Activated CD8-positive, alpha-beta memory T cell treated with anti-CD3 and anti-CD28 coated beads for 24 hours (primary cell): ENCODE data around the gene CPEB4.

Source experiments
- DNase-seq: peaks from one replicate; pipeline ENCODE4 v3.0.0-alpha.2; 2020

The CPEB4 gene

DNA sequence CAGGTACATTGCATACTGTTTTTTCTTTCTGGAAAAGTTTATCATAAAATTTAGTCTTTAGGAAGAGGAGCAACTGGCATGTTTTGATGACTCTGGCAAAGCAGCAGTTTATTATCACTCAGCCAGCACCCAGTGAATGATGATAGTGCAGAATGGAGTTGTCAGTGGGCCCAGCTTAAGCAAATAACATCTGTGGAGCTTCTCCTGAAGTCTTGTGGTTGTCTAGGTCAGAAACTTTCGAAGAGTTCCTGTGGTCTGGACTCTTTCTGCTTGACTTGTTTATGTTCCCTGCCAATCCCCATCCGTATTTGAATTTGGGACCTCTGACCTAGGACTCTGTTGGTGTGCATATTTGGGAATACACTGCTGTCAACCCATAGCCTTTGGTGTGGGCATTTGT, 62.7 kb downstream of the CPEB4 start:
- no peak for DNase-seq

DNA sequence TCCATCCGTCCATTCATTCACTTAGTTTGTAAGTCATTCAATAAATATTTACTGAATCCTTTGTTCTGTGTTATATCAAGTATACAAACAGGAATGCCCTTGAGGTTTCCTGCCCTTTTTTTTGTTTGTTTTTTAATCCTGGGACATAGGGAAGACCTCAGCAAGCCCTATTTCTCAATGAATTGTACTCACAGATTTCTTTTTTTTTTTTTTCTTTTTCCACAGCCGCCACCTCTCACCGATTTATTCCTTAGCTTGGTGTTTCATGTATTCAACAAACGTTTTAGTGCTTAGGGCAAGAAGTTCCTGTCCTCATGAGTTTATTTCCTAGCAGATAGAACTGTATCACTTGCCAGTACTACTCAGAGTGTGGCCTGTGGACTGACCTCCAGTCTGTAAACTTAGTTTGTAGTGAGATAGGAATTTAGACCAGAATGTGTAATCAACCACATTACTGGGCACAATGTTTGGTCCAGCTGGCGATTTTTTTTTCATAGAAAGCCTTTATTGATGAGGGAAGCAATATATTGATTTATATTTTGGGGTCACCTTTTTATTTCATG, 65.5 kb downstream of the CPEB4 start:
- DNase-seq: no peak

DNA sequence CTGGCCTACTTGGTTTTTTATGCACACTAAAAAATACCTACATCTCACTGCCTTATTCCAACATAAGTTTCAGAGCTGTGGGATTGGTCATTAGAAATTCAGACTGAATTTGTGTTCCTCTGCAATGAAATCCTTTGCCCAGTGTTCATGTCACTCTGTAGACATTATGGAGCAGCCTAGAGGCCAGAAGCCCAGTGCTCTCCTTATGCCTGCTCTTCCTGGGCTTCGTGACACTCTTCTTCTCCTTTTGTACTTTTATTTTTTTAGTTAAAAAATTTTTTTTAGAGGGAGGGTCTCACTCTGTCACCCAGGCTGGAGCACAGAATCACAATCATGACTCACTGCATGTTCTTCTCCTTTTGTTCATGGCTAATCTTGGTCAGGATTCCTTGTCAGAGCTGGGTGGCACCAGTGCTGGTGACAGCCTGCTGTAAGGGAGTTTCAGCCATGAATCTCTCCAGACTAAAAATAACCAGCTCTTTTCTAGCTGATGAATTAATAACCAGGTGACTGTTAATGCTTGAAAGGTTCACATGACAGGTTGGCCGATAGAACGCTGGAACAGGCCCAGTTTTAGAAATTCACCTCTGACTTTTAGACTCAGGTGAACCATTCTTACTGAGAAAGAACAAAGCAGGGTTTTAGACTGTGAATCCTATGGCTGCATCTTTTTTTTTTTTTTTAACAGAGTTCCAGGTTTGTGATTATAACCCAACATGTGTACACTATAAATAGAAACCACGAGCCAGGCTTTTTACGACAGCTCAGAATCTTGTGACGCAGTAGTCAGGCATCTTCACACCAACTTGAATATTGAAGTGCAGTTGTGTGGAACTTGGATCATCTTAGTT, 66.7 kb downstream of the CPEB4 start:
- no peak for DNase-seq

DNA sequence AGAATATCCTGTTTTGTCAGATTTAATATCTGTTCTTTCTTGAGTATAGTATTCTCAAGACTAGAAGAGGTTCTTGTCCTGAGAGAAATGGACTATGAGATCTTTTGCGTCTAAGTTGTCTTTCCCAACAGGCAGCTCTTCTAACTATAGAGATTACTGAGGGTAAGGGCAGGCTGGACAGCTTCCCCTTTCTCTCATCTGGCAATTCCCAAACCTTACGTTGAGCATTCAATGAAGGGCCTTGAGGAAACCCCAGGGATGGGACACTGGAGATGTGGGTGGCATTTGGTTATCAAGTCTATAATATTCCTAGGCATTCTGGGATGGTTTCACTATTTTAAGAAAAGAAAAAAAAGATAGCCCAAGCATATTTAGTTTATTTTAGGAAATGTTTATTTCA, 72.8 kb downstream of the CPEB4 start:
- DNase-seq: no peak

DNA sequence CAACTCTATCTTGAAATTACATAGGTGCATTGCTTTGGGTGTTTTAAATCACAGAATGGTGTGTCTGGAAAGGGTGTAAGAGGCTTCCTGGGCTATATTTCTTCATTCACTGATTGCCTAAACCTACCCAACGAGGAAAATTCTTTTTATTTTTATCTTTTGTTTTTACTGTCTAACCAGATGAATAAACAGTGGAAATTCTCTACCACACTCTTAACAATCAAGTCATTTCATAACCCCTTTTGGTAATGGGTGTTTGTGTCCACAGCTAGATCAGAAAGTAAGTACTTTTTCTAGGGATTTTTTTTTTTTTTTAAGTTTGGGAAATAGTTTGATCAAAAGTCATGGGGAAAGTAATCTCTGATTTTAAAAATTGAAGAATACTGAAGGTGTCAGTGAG, 73.3 kb downstream of the CPEB4 start:
- DNase-seq: no peak

DNA sequence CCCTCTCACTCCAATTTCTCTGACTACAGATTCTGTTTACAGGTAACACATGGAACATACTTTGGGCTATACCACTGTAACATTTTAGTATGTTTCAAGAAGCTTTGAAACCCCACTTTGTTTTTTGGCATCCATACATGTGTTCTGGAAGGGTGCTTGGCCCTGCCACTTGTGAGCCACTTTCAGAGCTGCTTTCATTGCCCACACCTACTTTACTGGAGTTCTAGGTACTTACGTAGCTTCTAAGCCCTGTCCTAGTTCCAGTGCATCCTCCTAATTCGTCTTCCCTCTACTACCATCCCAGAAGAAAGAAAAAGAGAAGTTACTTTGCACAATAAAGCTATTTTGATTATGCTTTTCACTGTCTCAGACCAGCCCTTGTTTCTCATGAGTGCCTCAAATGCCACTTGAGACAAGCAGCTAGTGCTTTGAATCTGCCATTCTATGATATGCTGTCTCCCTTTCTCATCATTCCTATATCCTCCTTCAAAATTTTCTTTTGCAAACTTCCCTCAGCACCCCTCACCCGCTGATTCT, 74.4 kb downstream of the CPEB4 start:
- DNase-seq: no peak

DNA sequence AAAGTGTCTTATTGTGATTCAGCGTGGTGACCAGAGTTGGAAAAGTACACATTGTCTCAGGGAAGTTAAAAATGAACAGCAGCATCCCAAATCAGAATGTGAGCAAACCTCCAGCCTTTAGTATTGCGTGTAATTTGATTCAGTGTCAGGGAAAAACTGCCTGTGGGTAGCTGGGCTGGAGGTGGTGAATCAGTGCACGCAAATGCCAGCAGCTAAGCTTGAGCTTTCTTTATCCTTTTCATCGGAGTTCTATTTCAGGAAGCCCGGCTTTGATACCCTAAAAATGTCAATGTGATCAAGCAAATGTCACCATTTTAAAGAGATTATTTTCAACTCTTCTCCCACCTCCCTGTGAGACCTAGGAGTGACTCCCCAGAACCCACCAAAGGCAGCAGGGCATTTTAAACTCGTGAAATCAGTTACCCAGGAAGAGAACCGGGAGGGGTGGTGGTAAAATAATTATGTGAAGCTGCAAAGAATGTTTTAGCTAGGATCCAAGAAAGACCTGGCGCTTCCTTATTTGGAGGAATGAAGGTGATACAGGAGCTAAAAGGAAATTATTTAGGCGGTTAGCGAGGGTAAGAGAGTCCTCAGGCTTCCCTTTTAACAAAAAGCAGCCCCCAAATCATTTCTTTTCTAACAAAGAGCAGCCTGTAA, 75.2 kb downstream of the CPEB4 start:
- DNase-seq: no peak

DNA sequence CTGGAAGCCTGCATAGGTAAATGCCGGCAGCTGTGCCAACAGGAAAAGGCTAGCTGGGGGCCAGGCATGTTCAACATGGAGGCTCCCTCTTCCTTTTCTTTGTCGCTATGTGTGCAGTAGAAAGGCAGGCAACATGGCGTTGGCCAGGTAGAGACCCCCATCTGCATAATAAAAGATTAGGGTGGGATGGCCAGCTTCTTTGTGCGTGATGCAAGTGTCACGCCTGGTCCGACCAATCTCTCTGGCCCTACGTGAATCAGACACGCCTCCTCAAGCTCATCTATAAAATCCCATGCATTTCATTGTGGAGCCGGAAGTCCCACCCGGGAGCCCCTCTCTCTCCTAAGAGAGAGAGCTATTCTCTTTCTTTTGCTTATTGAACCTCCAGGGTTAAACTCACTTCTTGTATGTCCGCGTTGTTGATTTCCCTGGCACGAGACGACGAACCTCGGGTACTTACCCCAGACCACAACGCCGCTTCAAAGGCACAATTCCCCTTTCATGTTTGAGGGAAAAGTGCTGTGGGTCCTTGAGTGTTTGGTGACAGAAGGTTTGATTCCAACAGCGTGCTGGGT, 75.8 kb downstream of the CPEB4 start:
- no peak for DNase-seq

DNA sequence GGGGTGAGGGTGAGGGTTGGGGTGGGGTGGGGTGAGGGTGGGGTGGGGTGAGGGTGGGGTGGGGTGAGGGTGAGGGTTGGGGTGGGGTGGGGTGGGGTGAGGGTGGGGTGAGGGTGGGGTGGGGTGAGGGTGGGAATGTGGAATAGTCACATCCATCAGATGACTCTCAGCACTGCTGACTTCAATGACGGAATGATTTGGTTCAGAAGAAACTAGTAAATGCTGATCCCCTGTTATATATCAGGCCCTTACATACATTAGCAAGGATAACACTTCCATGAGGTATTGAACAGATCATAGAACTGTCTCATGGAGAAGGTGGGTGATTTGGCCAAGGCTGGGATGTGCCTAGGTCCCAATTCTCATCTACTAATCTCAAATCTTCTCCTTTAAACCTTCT, 76.4 kb downstream of the CPEB4 start:
- DNase-seq: no peak

DNA sequence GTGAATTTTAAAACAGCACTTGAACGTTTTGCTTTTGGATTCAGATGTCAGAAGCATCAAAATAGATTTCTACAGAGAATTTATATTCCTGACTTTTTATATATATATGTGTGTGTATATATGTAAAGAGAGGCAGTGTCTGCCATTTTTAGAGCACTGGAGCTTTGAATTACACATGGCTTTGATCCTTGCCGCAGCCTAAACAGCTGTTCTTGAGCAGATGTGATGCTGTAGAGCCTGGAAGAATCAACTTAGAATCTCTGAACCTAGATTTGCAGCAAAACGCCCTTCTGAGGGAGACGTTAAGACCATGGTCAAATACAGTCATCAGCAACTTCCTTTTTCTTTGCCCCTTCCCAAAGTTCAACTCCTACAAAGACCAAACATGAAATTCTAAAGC, 79.1 kb downstream of the CPEB4 start:
- DNase-seq: no peak

DNA sequence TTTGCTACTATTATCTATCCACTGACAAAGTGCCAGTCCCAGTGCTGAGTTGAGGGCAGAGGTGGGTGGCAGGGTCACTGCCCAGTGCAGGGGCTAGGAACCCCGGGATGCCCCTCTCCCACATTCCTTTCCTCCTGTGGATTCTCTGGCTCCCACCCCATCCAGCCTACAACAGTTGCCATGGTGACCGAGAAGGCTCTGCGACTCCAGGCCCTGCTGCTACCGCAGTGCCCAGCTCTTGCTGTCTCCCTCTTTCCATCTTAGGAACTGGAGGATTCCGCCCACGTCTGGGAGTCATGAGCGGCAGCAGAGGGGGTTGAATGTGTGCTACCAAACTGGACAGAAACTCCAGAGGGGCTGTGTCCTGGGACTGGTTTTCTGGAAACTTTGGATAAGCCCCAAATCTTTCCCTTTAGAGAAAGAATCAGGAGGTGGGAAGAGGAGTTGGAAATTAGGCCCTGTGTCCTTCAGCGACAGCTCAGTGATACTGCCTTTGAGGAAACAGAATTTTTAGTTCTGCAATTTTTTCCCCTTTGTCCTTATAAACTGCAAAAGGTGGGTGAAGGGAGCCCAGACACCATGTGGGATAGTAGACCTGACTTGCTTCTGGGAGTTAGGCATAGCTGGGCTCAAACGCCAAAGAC, 80.1 kb downstream of the CPEB4 start:
- no peak for DNase-seq

DNA sequence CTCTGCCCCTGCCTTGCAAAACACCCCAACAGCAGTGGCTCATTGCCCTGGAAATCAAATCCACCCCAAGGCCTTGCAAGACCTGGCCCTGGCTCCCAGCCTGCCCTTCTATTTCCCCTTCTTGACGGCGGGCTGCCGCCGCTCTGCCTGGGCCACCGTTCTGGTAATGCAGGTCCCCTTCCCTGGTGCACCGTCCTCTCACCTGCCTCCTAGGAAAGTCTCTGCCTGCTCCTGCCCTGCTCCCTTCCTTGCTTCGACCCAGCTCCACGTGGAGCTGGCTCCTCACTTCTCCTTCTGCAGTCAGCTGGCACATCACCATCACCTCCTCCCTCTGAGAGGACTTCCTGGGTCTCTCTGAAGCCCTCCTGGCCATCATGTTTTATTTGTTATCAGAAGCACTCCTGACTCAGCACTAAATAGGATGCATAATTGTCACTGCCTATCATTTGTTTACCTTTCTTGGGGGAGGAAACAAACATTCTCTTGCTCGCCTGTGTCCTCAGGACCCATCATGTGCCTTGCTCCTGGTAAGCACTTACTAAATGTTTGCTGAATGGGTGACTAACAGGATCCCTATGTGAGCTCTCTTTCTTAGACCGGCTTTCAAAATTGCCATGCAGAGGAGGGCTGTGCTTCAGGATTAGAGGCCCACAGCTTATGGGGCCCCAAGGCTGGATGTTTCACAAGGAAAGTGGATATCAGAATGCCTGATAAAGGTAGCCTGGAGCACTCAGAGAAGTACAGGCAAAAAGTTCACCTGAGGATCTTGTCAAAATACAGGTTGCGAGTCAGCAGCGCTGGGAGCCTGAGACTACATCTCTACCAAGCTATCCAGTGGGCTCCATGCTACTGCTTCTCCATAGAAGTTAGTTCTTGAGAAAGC, 81.3 kb downstream of the CPEB4 start:
- DNase-seq: no peak

DNA sequence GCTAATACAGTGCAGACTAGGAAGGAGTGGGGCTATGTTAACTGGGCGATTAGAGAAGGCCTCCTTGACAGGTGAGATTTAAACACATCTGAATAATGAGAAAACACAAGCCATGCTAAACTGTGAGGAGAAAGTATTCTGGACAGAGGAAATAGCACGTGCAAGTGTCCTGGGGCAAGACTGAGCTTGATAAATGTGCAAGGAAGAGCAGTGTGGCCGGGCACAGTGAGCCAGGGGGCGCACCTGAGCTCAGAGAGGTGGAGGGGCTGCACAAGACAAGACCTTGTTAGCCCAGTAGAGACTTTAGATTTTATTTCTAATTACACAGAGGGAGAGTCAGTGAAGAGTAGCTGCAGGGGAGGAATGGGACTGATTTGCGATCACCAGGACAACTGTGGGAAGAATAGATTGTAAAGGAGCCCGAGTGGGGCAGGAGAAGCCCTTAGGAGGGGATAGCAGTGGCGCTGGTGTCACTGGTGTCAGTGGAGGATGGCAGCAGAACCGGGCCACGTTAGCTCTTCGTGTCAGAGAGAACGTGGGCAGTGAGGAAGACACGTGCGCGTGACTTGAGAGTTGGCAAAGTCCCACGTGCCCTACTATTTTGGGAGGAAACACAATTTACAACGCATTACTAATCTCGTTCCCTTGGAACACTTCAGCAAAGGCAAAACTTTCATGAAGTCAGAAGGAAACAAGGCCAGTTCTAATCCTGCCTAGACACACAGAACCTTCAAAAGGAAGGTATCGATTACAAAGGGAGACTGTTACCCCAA, 82.9 kb downstream of the CPEB4 start:
- no peak for DNase-seq

DNA sequence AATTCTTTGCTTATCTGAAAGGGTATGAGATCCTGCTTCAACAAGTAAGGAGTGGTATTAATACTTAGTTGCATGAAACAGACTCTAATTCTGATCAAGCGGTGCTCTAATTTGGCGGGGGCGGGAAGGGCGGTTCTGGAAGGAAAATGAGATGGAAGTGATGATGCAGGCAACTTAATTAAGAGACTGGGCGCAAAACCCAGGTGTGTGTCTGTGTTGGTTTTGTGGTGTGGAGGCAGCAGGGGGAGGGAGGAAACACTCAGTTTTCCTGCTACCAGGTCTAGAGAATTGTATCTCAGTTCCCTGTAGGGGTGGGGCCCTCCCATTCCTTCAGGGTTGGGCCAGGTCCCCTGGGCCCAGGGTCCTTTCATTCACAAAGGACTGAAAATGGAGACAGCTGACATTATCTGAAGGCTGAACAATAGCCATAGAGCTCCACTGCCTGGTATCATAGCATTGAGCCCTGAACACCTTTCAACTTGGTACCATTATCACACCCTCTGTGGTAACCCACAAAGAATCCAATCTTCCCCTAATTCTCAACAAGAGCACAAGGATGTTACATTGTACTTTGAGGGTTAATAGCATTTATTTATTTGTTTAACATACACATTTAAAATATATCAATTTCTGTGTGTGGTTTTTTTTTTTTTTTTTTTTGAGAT, 83.7 kb downstream of the CPEB4 start:
- DNase-seq: no peak

DNA sequence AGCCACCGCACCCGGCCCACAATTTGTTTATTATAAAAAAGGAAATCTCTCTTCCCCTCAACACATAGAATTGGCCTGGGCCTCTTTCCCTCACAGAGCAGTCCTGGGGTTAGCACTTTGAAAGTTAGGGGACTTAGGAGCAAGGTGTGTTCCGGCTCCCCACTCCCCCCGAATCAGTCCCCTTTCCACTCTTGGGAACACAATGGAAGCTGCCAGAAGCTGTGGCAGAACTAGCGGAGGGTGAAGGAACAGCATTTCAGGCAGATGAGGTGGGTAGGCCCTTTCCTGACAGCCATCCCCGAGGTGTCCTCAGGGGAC, 84.4 kb downstream of the CPEB4 start:
- no peak for DNase-seq

DNA sequence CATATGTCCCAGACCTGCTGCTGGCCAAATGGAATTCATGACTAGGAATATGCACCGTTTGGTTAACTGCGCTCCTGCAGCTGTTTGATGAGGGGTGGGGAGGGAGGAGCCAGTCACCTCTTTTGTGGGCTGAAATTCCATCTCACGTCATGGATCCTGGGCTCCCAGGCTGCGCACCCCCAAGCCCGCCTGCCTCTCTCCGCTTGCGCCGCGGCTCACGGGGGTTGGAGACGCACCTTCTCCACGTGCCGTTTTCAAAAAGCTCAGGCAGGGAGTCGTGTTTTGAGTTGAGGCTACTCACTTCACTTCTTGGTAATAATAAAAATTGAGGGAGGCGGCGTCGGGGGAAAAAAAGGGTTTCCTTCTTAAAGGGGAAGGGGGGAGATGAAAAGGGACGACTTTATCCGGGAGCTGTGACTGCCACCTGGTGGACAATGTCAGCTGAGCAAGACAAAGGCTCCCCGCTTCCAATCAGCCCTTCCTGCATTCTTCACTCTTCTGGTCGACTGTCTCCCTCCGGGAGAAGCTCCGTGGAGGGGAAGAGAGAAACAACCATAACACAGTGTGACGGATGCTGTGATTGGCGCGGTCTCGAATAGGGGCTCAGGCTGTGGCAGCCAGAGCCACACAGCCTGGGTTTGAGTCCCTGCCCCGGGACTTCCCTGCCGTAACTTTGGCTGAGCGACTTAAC, 84.9 kb downstream of the CPEB4 start:
- peak; percentile 89 for DNase-seq

DNA sequence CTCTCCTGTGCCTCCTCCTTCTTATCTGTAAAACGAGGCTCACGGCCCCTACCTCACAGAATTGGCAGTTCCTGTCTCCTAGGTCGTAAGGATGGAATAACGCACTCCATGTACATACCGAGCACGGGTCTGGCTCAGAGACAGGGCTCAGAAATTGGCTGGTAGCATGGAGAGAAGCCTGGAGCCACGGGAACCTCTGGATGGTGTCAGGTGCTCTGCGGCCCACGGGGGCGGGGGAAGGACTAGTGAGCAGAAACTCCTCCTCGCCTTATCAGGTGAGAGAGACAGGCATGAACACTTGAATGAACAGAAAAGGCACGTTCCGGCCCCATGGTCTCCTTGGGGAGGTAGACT, 85.4 kb downstream of the CPEB4 start:
- no peak for DNase-seq

DNA sequence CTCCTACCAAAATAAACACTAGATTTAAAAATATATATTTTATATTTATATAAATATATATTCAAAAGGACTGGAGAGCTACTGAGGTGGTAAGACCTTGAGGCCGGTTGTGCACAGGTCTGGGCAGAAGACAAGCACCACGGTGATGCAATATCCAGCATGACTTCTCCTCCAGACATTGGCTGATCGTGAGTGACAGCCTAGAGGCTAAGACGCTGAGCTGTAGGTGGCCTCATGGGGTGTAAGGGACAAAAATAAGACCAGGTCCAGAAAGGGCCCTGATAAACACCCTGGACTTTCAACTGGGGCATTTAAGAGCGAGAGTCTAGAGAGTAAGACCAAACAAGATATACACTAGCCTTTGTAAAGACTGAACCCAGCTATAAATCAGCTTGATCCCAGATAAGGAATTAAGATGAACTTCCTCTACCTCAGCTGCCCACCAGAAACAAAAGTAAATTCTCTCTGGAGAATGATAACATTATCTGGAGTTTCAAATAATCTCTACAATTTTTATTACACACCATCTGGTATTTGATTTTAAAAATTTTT, 86.6 kb downstream of the CPEB4 start:
- no peak for DNase-seq

DNA sequence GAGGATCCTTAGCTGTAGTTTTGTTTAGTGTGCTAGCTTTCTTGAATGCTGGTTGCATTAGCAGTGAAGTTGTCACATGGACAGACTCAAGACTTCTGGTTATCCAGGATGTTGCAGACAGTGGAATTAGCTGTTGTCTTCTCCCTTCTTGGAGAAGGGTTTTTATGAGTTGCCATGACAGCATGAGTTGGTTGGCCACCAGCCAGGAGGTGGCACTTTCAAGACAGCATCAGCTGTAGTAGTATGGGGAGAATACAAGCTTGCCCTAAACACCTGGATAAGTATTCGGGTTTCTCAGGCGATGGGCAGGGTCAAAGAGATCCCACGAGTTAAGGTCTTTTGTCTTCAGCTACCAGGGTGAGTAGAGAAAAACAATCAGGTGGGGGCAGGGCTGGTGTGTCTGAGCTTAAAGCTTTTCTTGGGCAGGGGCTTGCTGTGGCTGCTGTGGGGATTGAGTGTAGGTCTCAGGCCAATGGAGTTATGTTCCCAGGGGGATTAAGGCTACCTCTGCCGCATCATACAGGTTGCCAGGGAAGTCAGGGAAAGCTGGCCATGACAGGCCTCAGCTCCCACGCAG, 93.1 kb downstream of the CPEB4 start:
- no peak for DNase-seq

DNA sequence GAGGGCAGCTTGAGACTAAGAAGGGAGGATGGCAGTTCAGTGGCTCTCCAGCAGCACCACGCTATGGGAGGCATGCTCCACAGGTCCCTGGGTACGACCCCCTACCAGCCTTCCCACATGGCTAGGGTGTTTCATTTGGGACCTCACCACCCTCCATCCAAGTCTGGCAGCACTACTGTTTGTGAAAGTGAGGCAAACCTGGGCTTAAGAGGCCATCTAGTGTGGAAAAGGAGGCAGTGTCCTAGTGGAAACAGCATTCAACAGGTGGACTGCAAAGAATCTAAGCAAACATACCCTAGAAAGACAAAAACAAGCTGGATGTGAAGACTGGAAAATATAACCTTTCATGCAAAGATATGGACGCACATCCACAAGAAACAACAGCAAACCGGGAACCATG, 96.1 kb downstream of the CPEB4 start:
- no peak for DNase-seq
